Activated naive CD8-positive, alpha-beta T cell treated with anti-CD3 and anti-CD28 coated beads, Interleukin-2, amount 50 U/mL, for 16 hours (primary cell): ENCODE results near the gene SELENOP.

Source experiments
- DNase-seq: peaks from one replicate; pipeline ENCODE4 v3.0.0-alpha.2; 2020; ENCODE audit warnings: low read depth, low spot score

The SELENOP gene

DNA sequence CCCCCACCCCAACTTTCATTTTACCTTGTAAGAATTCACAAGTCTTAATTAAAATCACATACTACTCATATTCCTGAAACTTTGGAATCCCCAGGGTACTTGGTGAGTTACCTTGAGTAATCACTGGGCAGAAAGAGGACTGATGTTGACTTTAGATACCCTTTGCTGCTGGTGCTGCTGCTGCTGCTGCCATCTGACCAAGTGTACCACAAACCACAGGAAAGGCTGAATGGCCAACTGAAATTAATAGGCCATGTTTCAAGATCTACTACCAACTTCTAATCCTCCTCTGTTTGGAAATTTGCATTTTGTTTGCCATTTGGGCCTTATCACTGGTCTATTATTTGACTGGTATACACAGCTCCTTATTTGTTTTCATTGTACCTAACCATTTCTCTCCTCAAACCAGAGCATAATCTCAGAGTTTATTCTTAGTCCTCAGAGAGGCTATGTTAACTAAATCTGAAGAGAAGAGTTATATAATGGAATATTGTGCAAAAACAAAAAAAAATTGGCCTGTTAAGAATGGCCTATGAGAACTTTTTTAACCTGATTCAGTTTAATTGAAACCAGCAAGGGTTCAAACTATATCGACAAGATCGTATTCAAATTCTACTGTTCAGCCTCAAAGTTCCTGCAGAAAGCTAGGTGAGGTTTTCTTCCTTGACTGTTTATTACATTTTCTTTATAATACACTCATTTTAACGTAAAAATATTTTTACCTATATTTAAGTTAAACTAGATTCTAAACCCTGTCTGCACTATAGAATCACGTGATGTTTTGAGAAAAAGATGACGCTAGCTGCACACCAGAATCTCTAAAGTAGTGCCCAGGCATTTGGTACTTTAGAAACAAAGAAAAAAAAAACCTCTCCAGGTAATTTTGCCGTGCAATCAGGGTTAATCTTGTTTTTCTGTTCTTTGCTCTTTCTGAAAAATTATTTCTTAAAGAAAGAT, 13.1 kb downstream of the SELENOP start:
- DNase-seq: no peak

DNA sequence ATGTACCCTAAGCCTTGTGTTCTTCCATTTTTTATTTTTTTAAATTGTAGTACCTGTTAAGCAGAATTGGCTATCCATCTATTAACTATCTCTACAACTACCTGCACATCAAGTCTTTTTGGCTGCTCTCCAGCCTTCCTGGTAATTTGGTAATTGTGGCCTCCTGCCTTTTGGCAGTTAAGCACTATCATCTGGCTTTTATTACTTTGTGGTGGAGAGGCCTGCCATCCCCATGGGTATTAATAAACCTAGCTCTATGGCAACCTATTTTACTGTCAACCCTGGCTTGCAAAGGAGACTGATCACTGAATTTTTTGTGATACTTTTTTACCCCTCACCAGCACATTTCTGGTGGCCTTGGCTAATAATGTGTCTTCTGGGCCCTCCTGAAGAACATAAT, 20.5 kb downstream of the SELENOP start:
- no peak for DNase-seq

DNA sequence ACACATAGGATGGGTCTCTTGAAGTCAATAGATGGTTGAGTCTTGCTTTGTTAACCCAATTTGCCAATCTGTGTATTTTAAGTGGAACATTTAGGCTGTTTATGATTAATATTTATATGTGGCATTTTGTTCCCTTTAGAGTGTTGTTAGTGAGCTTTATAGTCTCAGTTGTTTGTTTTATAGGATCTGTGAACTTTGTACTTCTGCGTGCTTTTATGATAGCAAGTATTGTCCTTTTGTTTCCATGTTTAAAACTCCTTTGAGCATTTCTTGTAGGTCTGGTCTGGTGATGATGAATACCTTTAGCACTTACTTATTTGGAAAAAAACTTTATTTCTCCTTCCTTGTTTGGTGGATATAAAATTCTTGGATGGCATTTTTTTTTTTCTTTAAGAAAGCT, 23.8 kb downstream of the SELENOP start:
- no peak for DNase-seq

DNA sequence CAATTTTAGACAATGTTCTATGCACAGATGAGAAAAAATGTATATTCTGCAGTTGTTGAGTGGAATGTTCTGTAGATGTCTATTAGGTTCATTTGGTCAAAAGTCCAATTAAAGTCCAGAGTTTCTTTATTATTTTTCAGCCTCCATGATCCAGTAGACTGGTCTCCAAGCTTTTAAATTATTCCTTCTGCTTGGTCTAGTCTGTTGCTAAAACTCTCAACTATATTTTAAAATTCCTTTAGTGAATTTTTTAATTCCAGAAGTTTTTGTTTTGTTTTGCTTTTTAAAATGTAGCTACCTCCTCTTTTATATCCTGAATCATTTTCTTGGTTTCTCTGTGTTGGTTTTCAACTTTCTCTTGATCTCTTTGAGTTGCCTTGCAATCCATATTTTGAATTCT, 24.6 kb downstream of the SELENOP start:
- DNase-seq: no peak

DNA sequence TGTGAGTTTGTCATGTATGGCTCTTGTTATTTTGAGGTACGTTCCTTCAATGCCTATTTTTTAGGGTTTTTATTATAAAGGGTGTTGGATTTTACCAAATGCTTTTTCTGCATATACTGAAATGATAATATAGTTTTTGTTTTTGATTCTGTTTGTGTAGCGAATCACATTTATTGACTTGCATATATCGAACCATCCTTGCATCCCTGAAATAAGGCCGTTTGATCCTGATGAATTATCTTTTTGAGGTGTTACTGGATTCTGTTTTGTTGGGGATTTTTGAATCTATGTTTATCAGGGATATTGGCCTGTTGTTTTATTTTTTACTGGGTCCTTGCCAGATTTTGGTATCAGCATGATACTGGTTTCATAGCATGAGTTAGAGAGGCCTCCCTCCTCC, 25.9 kb downstream of the SELENOP start:
- DNase-seq: no peak

DNA sequence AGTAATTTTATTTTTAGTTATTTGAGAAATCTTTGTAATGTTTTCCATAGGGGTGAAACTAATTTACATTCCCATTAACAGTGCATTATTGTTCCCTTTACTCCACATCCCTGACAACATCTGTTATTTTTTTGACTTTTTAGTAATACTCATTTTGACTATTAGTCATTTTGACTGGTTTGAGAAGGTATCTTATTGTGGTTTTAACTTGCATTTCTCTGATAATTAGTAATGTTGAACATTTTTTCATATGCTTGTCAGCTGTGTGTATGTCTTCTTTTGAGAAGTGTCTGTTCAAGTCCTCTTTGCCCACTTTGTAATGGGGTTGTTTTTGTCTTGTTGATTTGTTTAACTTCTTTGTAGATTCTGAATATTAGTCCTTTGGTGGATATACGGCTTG, 27.6 kb downstream of the SELENOP start:
- DNase-seq: no peak

DNA sequence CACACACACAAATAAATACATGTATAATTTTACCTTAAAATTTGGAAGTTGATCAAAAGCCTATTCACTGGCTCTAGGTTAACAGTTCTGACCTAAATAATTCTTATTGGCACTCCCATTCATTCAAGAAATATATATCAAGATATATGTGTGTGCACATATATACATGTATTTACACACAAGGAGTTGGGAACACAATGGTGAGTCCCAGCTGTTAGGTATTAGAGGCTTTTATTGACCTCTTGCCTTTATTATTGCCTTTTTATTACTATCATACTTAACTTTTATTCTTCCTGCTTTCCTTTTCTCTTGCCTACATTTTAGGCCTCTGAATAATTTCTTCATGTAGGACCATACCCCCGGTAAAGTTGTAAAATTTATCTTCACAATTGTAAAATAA, 30.1 kb downstream of the SELENOP start:
- DNase-seq: no peak

DNA sequence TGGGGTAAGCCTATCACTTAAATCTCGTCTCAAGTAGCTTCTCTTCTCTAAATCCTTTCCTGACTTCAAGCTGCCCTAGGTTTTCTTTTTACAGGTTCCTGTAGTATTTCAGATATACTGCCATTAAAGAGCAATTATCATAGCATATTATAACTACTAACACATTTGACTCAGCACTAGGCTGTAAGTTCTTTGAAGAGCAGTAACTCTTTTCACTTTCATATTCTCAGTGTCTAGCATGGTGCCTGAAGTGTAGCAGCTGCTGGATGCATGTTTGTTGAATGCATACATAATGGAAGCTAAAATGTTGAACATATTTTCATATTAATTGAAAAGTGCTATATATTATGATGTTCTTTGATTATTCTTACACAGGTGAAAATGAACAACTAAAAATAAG, 32.6 kb downstream of the SELENOP start:
- no peak for DNase-seq

DNA sequence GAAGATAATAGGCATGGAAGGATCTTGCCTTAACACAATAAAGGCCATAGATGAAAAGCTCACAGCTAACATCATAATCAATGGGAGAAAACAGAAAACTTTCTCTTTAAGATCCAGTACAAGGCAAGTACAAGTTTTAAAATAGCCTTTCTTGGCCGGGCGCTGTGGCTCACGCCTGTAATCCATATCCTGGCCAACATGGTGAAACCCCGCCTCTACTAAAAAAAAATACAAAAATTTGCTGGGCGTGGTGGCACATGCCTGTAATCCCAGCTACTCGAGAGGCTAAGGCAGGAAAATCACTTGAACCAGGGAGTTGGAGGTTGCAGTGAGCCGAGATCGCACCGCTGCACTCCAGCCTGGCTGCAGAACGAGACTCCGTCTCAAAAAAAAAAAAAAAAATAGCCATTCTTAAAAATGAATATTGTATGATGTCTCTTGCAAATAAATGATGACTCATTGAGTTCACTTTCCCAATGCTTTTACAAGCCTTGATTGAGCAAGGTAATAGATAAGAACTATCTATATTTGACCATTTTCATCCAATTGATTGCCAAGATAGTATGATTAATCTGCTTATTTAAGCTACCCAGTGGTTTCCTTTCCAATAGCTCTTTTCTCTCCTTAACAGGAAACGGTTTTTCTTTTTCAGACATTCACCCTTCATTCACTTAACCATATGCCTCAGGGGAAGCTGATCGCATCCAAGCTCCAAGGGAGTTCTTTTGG, 39.3 kb downstream of the SELENOP start:
- no peak for DNase-seq

DNA sequence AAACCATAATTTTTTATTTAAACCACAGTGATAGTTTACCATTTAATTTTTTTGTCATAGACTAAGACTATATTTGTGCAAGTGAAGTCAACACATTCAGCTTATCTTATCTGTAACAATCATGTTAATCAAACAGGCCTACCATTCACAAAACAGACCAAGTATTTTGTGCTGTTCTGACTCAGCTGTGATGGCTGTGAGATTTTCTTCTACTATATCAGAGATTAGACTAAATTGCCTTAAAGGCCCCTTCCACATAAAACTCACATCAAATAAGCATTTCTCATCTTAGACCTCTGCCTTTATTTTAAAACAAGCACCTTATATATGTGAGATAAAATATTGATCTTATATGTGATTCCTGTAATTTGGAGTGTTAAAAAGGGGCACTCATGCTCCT, 41.7 kb downstream of the SELENOP start:
- DNase-seq: no peak

DNA sequence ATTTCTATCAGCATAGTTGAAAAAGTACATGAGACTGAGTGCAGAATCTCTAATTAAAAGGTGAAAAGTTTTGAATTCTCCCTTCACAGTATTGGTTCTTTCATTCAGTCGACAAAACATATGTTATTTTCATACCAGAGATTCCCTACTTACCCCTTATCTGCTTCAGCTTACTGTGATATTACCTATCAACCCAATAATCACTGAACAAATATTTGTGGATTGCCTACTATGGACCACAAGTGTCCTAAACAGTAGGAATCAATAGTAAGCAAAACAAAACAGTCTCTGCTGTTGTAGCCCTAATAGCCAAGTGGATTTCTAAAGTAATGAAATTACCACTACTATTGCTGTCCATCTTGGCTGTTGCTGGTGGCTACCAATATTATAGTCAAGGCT, 43.6 kb downstream of the SELENOP start:
- no peak for DNase-seq

DNA sequence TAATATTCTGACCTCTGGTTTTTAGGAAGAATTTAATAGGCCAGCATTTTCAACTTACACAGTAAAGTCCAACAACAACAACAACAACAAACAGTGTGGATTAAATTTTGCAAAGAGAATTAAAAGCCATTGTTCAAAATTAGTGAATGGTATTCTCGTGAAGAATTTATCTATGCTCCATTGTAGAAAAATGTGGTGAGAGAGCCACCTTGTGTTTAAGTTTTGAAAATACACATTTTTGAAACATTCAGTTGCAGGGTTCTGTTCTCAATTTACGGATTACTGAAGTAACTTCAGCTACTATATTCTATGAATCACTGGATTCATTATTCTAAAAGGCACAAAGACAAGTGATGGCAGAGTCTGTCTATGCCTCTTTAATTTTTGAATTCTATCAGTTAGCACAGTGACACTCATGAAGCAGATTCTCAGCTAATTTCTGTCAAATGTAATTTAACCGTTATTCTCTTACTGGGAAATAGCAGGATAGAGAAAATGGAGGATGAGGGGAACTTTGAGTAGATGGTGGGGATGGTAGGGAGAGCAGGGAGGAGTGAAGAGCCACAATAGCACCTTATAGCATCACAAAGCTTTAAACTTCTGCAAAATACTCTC, 44.1 kb downstream of the SELENOP start:
- DNase-seq: no peak

DNA sequence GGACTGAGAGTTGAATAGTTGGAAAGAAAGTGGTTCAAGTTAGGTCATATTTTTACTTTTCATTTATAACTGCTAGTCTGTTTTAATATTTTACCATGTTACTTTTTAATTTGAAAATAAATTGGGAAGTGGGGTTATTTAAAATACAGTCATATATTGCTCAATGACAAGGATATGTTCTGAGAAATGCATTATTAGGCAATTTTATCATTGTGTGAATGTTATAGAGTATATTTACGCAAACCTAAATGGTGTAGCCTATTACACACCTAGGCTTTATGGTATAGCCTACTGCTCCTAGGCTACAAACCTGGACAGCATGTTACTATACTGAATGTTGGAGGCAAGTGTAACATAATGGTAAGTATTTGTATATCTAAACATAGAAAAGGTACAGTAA, 49.9 kb downstream of the SELENOP start:
- DNase-seq: no peak

DNA sequence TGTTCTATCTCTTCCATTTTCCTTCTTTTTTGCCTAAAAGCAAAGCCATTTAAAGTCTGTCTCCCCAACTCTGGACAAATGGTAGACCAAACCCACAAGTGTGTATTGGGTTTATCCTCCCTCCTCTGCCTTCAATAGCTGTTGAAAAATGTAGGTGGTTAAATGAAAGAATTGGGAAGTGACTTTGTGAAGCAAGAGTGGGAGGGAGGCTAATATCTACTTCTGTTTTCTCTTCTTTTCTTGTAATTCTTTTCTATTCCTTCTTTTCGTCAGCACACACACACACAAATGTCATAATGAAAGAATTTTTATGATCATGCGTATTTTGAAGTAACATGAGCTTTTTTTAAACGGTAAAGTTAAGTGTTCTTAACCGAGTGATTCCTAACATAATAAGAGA, 51.3 kb downstream of the SELENOP start:
- no peak for DNase-seq

DNA sequence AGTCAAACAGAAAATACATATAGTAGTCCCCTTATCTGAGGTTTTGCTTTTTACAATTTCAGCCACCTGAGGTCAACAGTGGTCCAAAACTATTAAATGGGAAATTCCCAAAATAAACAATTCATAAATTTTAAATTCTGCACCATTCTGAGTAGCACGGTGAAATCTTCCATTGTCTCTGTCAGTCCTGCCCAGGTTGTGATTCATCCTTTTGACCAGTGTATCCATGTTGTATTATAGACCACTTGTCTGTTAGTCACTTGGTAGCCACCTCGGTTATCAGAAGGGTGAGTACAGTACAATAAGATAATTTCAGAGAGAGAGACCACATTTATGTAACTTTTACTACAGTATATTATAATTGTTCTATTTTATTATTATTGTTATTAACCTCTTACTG, 52.2 kb downstream of the SELENOP start:
- DNase-seq: no peak

DNA sequence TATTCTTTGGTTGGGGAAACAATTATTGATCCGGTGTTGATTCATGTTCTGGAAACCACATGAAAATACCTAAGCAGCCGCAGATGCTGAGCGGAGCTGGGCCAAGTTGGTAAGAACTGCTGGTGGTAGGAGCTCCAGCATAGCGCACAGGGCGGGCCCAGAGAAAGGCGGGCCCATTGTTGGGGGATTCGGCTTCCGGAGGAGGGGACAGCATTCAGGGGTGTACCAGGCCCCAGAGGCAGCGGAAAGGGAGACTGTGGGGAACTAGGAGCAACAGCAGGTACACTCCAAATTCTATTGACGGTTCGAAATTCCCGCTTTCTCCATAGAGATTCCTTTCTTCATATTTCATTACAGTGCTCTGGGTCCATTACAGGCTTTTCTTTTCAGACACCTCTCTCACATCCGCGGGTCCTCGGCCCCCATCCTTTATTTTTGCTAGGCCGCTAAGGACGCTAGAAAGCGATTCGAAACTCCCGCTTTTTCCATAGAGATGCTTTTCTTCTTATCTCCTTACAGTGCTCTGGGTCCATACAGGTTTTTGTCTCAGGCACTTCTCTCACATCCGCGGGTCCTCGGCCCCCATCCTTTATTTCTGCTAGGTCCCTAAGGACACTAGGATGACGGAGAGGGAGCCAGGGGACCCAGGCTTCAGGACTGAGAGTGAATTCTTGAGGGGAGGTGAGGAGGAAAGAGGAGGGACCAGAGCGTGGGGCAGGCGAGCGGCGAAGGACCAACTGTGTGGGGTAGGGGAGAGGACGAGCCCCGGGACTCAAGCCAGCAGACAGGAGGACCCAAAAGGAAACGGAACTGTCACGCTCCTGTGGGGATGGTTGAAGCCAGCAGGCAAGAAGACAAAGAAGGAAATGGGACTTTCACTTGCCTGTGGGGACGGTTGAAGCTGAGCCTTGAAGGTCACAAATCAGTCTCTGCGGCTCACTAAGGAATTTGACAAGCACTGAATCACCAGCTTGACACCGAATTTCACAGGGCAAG, 54.8 kb downstream of the SELENOP start, which contains the start of gene CCDC152:
Gene CCDC152, plus strand, starts transcription at position 213 of the 996 bp plus-strand sequence. CDS start 2,304 bp downstream, outside the sequence.
- peak; percentile 21 for DNase-seq

DNA sequence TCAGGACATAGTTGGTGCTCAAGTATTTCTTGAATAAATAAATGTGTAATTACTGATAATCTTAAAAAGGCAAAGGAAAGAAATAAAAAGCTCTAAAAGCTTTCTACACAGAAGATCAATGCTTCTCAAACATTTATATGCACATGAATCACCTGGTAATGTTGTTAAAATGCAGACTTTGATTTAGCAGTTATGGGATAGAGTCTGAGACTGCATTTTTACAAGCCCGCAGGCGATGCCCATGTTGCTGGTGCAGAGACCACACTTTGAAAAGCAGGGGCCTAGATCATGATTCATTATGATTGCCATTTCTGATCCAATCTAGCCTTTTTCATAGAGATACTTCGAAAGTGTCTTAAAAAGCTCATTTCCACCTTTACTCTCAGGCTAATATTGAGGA, 58.6 kb downstream of the SELENOP start:
- DNase-seq: no peak

DNA sequence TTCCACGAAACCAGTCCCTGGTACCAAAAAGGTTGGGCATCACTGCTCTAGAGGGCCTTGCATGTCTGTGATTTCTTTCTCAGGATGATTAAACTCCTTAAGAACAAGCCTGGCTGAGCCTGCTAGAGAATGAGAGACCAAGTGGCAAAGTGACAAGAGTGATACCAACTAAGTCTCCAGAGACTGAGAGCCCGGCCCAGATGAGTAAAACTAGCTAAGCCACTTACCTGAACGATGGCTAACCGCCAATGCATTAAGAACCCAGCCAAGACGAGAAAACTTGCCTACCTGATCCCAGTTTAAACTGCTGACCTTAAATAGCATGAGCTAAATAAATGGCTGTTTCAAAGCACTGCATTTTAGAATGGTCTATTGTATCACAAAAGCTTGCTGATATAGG, 60.6 kb downstream of the SELENOP start:
- DNase-seq: no peak

DNA sequence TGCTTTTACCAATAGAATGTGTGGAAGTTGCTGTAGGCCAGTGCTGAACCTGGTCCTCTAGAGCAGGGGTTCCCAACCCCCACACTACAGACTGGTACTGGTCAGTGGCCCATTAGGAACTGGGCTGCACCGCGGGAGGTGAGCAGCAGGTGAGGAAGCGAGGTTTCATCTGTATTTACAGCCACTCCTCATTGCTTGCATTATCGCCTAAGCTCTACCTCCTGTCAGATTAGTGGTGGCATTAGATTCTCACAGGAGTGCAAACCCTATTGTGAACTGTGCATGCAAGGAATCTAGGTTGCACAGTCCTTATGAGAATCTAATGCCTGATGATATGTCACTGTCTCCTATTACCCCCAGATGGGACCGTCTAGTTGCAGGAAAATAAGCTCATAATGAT, 61.2 kb downstream of the SELENOP start:
- DNase-seq: no peak
